WI38 (cell line): ENCODE measurements around the gene DENND6A.

Experiments used
- H3K4me3 ChIP-seq: 2 replicates; pipeline ENCODE4 v1.5.1; 2011; ENCODE audit warnings: low read depth, mild to moderate bottlenecking, control low read depth, low read length
- TF ChIP-seq, protein P1 (sequence below): IDR thresholded peaks from 2 replicates; pipeline ENCODE4 v1.5.1; 2012; ENCODE audit warnings: low read depth, mild to moderate bottlenecking, control low read depth, low read length

Gene DENND6A

DNA sequence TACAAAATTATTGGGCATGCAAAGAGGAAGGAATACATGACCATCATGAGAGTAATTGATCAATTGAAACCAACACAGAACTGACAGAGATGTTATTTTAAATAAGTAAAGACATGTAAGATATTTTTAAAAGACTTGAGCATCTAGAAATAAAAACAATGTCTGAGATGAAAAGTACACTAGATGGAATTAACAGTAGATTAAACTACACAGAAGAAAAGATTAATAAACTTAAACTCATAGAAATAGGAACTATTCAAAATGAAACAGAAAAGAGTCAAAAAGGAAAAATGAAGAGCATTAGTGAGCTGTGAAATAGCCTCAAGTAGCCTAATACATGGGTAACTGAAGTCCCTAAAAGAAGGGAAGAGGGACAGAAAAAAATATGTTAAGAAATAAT, 87.2 kb downstream of the DENND6A start:
- TF ChIP-seq, protein P1, sequence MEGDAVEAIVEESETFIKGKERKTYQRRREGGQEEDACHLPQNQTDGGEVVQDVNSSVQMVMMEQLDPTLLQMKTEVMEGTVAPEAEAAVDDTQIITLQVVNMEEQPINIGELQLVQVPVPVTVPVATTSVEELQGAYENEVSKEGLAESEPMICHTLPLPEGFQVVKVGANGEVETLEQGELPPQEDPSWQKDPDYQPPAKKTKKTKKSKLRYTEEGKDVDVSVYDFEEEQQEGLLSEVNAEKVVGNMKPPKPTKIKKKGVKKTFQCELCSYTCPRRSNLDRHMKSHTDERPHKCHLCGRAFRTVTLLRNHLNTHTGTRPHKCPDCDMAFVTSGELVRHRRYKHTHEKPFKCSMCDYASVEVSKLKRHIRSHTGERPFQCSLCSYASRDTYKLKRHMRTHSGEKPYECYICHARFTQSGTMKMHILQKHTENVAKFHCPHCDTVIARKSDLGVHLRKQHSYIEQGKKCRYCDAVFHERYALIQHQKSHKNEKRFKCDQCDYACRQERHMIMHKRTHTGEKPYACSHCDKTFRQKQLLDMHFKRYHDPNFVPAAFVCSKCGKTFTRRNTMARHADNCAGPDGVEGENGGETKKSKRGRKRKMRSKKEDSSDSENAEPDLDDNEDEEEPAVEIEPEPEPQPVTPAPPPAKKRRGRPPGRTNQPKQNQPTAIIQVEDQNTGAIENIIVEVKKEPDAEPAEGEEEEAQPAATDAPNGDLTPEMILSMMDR = no peak
- no peak overlapping the region for H3K4me3 ChIP-seq

DNA sequence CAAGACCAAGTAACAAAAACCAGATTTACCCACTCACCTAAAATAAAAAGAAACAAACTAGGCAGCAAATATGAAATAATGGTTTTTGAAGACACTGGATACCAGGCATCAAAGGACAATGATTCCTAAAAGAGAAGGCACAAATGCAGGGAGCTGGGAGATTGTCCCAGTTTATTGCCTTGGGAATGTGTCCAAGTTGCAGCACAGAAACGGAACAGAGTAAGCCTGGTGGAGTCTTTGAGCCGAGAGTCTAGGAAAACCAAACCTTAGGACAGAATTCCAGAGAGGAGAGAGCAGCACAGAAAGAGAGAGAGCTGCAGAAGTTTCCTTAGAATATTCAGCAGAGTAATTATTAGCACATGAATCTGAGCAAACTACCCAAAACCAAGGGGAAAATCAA, 87.9 kb downstream of the DENND6A start:
- H3K4me3 ChIP-seq = no peak overlapping the region

DNA sequence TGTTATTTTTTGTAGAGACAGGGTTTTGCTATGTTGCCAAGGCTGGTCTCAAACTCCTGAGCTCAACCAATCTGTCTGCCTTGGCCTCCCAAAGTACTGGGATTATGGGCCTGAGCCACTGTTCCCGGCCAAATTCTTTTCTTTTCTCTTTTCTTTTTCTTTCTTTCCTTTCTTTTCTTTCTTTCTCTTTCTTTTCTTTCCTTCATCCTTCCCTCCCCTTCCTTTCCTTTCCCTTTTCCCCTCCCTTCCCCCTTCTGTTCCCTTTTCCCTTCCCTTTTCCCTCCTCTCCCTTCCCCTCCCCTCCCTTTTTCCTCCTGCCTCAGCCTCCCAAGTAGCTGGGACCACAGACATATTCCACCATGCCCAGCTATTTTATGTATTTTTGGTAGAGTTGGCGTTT, 92.7 kb downstream of the DENND6A start:
- TF ChIP-seq, protein P1 = no peak
- H3K4me3 ChIP-seq = no peak overlapping the region

More for the DNA sequence above, 87.9 kb downstream of the DENND6A start:
- TF ChIP-seq, protein P1 = no peak

DNA sequence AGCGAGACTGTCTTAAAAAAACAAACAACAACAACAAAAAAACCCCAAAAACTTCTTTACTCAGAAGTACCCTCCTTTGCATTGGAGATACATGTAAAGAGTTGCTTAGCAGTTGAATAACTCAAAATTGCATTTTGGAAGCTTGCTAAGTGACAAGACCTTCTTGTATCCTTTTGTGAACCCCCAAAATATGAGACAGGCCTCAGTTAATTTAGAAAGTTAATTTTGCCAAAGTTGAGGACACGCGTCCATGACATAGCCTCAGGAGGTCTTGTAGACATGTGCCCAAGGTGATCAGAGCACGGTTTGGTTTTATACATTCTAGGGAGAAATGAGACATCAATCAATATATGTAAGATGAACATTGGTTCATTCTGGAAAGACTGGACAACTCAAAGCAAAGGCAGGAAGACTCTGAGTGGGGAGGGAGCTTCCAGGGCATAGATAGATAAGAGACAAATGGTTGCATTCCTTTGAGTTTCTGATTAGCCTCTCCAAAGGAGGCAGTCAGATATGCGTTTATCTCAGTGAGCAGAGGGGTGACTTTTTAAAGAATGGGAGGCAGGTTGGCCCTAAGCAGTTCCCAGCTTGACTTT, 94.0 kb downstream of the DENND6A start:
- TF ChIP-seq, protein P1 = no peak

DNA sequence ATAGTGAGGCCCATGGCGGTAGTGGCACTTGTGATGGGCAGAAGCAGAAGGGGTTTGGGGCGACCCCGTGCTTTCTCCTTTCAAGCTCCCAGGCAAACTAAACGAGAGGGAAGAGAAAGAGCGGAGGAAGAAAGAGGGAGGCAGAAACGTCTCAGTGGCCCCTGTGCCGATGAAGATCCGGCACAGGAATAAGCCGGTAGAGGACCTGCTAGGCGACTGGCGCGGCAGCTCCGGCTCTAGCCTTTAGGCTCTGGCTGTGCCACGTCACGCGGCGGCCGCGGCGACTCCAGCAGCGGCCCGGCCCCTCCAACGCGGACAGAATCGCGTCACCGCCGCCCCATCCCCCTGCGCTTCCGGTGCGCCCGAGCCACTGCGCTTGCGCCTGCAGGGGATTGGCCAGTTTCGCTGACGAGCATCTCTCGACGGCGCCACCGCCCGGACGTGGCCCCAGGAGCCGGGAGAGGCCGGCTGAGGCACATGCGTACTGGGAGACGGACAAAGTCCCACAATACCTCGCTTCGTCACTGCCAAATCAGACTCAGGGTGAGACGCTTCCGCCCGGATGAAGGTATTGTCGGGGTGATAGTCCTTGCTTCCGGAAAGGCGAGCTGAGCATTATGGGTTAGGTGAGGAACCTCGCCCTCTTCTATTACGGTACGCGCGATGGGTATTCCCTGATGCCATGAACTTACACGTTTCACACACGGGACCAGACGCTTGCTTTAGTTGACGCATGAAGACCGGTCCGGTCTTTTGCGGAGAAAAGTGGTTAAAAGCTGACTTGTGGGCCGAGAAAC, 95.6 kb downstream of the DENND6A start, which contains the start of gene ARF4:
ARF4 (minus strand) TSS at position 218 of the 797 bp plus-strand sequence; CDS start at position 14, 204 bp downstream.
- TF ChIP-seq, protein P1 = no peak
- peak within 1 kb of the TSS; percentile 81 for H3K4me3 ChIP-seq

More for the DNA sequence above, 94.0 kb downstream of the DENND6A start:
- peak overlapping the region; percentile 81 for H3K4me3 ChIP-seq

DNA sequence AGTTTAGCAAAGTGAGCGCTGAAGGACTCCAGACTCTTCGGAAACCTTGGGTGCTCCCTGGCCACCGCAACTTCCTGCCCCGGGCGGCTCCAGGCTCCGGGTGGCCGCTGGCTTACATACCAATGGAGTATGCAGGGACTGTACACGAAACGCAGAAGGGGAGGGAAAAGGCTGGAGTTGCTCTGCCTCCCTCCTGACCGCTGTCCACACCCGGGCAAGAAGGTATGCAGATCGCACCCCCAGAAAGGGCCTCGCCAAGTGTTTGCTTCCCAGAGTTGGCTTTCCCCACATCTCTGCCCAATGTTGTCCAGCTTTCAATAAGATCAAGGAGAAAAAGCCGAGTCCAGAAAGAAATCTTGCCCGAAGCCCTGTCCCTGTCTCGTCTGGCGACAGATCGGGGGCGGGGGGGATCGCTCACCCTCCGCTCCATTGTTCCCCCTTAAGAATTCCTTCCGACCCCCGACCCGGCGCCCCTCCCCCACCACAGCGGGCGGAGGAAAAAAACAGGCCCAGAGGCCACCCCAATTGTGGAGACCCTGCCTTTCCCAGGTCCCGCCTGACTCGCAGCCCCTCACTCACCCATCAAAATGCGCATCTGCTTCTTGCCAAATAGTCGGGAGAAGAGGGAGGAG, 96.3 kb downstream of the DENND6A start:
- peak overlapping the region; percentile 81 for H3K4me3 ChIP-seq
- TF ChIP-seq, protein P1 = no peak
